ENCODE measurements around the gene THRB.

DNA sequence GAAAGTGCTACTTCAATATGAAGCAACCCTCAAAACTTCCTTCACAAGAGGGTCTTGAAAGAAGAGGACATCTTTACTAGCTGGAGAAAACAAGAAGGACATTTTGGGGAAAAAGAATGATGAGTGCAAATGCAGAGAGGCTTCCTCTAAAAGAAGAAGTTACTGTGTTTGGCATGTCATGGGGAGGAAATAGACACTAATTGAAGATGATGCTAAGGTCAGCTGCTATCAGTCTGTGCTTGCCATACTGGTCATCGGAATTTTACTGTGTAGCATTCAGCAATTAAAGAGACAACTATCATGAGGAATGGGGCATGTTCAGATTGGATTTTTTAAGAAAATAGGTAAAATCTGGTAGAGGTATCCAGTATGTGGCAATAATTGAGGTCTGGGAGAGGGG is 60.0 kb downstream of the THRB start:
- TF ChIP-seq, protein P1, sequence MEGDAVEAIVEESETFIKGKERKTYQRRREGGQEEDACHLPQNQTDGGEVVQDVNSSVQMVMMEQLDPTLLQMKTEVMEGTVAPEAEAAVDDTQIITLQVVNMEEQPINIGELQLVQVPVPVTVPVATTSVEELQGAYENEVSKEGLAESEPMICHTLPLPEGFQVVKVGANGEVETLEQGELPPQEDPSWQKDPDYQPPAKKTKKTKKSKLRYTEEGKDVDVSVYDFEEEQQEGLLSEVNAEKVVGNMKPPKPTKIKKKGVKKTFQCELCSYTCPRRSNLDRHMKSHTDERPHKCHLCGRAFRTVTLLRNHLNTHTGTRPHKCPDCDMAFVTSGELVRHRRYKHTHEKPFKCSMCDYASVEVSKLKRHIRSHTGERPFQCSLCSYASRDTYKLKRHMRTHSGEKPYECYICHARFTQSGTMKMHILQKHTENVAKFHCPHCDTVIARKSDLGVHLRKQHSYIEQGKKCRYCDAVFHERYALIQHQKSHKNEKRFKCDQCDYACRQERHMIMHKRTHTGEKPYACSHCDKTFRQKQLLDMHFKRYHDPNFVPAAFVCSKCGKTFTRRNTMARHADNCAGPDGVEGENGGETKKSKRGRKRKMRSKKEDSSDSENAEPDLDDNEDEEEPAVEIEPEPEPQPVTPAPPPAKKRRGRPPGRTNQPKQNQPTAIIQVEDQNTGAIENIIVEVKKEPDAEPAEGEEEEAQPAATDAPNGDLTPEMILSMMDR (IDR thresholded peaks at IDR 0.05): no peak
- TF ChIP-seq POLR2A (IDR thresholded peaks at IDR 0.05) (no peak), POLR2AphosphoS5 (IDR thresholded peaks at IDR 0.05) (no peak)
